K562 (cell line): ENCODE measurements around the gene CACNB2. TPM values are rescaled to one million over a fixed set of nuclear protein-coding genes. Genes with fewer than 3 reads are reported as not detected.

ENCODE experiments used
- ATAC-seq: fragments of 200-7000 bp; cut with Tn5 transposase; 3 replicates; pipeline ENCODE4 v1.9.1; 2020; ENCODE audit warnings: moderate library complexity
- BruUV-seq: library from RNA; stranded (reverse); fragments of 400-500 nt; replicated peaks from 2 replicates; lab custom pipeline; 2021; lab: Mats Ljungman, UMichigan
- CTCF ChIA-PET: fragments of 300-600 bp; formaldehyde crosslinking; extraction: SDS; loops from one replicate; lab custom pipeline; 2021; ENCODE audit warnings: low intra/inter-chr PET ratio; lab: Yijun Ruan, JAX
- POLR2A ChIA-PET: fragments of 300-600, 350-650 bp; sonication (Branson Sonifier 250); formaldehyde crosslinking; extraction: SDS; loops from one replicate; lab custom pipeline; 2021; ENCODE audit warnings: antibody characterized with exemption, inconsistent platforms; lab: Yijun Ruan, JAX
- DNase-seq, 4 experiments: peaks; one replicate each; pipeline versions ENCODE4 v3.0.0 to v3.0.0-alpha.2; 2011 to 2018; ENCODE audit warnings: low spot score in 3 of 4, mixed read lengths in 3 of 4; ENCODE audit errors: extremely low read depth in 1 of 4
- FAIRE-seq: peaks from 2 replicates; lab custom pipeline; 2011; peaks lifted over from hg19 to GRCh38; lab: Jason Lieb, UNC
- H2AFZ ChIP-seq: 2 replicates; pipeline ENCODE4 v1.6.0; 2011; ENCODE audit warnings: low read depth, low read length, control low read depth, inconsistent platforms
- H3K27ac ChIP-seq: fragments of 200-600 bp; 3 replicates; pipeline ENCODE4 v1.8.0; 2011; ENCODE audit warnings: low read depth, mild to moderate bottlenecking, control low read depth, inconsistent platforms, low read length, moderate library complexity, mixed read lengths; ENCODE audit errors: extremely low read depth
- H3K27me3 ChIP-seq, 2 experiments: fragments of 300-600 bp in 1 of 2; 2 replicates in 1 of 2; 3 replicates in 1 of 2; pipeline versions ENCODE4 v1.6.0 to v1.8.0; 2011; ENCODE audit warnings: inconsistent platforms in 2 of 2, low read length in 2 of 2, mild to moderate bottlenecking in 1 of 2, mixed read lengths in 1 of 2, moderate library complexity in 1 of 2; ENCODE audit not compliant: control insufficient read depth in 2 of 2, insufficient read depth in 2 of 2
- H3K36me3 ChIP-seq: fragments of 300-600 bp; 3 replicates; pipeline ENCODE4 v1.8.0; 2011; ENCODE audit warnings: mild to moderate bottlenecking, low read length, inconsistent platforms; ENCODE audit not compliant: control insufficient read depth, insufficient read depth
- H3K4me1 ChIP-seq, 2 experiments: fragments of 200-600 bp in 1 of 2; replicated peaks in 1 of 2; 2 replicates in 1 of 2; 3 replicates in 1 of 2; pipeline versions ENCODE4 v1.5.1 to v1.8.0; 2011; ENCODE audit warnings: inconsistent platforms in 2 of 2, low read length in 2 of 2, mild to moderate bottlenecking in 1 of 2, mixed read lengths in 1 of 2, moderate library complexity in 1 of 2; ENCODE audit not compliant: control insufficient read depth in 2 of 2, insufficient read depth in 2 of 2
- H3K4me2 ChIP-seq: 2 replicates; pipeline ENCODE4 v1.6.1; 2011; ENCODE audit warnings: low read length, control low read depth, inconsistent platforms, mixed read lengths; ENCODE audit not compliant: insufficient read depth
- H3K4me3 ChIP-seq: fragments of 200-600 bp; sonication (generic), shearing (Covaris generic); 2 replicates; pipeline ENCODE4 v1.5.1; 2016; ENCODE audit warnings: control low read depth, inconsistent platforms
- H3K79me2 ChIP-seq: fragments of 200-600 bp; 3 replicates; pipeline ENCODE4 v1.8.0; 2011; ENCODE audit warnings: low read length, inconsistent platforms; ENCODE audit not compliant: control insufficient read depth, insufficient read depth
- H3K9ac ChIP-seq, 2 experiments: 2 replicates each; pipeline versions ENCODE4 v1.6.0 to v1.6.1; 2011; ENCODE audit warnings: low read depth in 2 of 2, low read length in 2 of 2, control low read depth in 1 of 2, inconsistent platforms in 1 of 2, mild to moderate bottlenecking in 1 of 2, mixed read lengths in 1 of 2; ENCODE audit not compliant: insufficient read depth in 1 of 2
- H3K9me1 ChIP-seq: one replicate; pipeline ENCODE4 v1.6.0; 2011; ENCODE audit warnings: inconsistent platforms, mild to moderate bottlenecking, low read length, moderate library complexity; ENCODE audit not compliant: control insufficient read depth, insufficient read depth
- H3K9me3 ChIP-seq: replicated peaks from 2 replicates; pipeline ENCODE4 v1.5.1; 2011; ENCODE audit warnings: low read depth, low read length, inconsistent platforms; ENCODE audit not compliant: control insufficient read depth, insufficient read depth
- H4K20me1 ChIP-seq: replicated peaks from 2 replicates; pipeline ENCODE4 v1.6.1; 2011; ENCODE audit warnings: low read length, inconsistent platforms, mixed read lengths; ENCODE audit not compliant: control insufficient read depth, insufficient read depth
- BACH1 ChIP-seq: fragments of 200-800 bp; sonication (Bioruptor generic); IDR thresholded peaks from 2 replicates; pipeline ENCODE4 v1.6.1; 2016; ENCODE audit warnings: missing genetic modification characterization, missing compliant biosample characterization
- GTF3C2 ChIP-seq: IDR thresholded peaks from 3 replicates; pipeline ENCODE4 v1.6.1; 2011; ENCODE audit warnings: borderline replicate concordance, mild to moderate bottlenecking, moderate library complexity; ENCODE audit not compliant: insufficient read length; ENCODE audit errors: extremely low read depth
- NFYB ChIP-seq: IDR thresholded peaks from 2 replicates; pipeline ENCODE4 v1.6.1; 2011; ENCODE audit warnings: mild to moderate bottlenecking, moderate library complexity; ENCODE audit not compliant: insufficient read length; ENCODE audit errors: extremely low read depth
- NKRF ChIP-seq: fragments of 450-650 bp; IDR thresholded peaks from 2 replicates; pipeline ENCODE4 v1.6.1; 2016; ENCODE audit warnings: borderline replicate concordance
- WGBS: fragments of 100-300 bp; shearing (Covaris generic); methylation state at CpG from one replicate; pipeline ENCODE4 v1.1.6; 2016; ENCODE audit warnings: low coverage, mixed read lengths; ENCODE audit not compliant: insufficient coverage; ENCODE audit errors: missing lambda C conversion rate; 5-methylcytosine and 5-hydroxymethylcytosine counted together
- in situ Hi-C: fragments of 300-500 bp; cut with MboI; formaldehyde crosslinking; loops from 4 replicates; pipeline ENCODE4 v1.15.0; 2018; ENCODE audit warnings: inconsistent platforms, mixed read lengths
- intact Hi-C: fragments of 100-400 bp; cut with micrococcal nuclease; formaldehyde crosslinking; loops from 2 replicates; pipeline ENCODE4 v1.14.2; 2022
- polyA plus RNA-seq, 8 experiments: library from polyadenylated mRNA; depleted of rRNA in 4 of 8; stranded (reverse) in 5 of 8; unstranded in 3 of 8; fragments of >200 nt; fragmentation: Nextera tagmentation in 2 of 8; fragmentation: Illumina TruSeq in 1 of 8; extraction: Ambion mirVana in 2 of 8; extraction: Trizol in 1 of 8; gene quantifications; 2 replicates each; pipeline versions ENCODE4 v1.2.1 to v1.2.3, GENCODE V29; 2011 to 2014; ENCODE audit warnings: inconsistent platforms in 1 of 8, missing spikeins in 1 of 8
- total RNA-seq, 7 experiments: library from RNA; depleted of rRNA in 6 of 7; stranded (reverse); fragments of >200 nt in 6 of 7; fragmentation: Illumina TruSeq in 2 of 7; extraction: Trizol in 2 of 7; gene quantifications; 2 replicates each; pipeline versions ENCODE4 v1.2.1 to v1.2.3, GENCODE V29; 2011 to 2021; ENCODE audit warnings: low replicate concordance in 1 of 7

Gene CACNB2
- total and polyA plus RNA-seq, 9 of the 15 experiments (the other 6 are each of a cell fraction or from before 2014, with no cell fraction given) = 1.8 to 2.2 TPM; not detected in 7

- no peak for TF ChIP-seq NKRF
- TF ChIP-seq GTF3C2 = no peak
- TF ChIP-seq BACH1 (tag) = no peak
- TF ChIP-seq, all 486 proteins: peak for 0
Observed at GRCh38 chr10:18321371-18321770, 181.1 kb downstream of the CACNB2 start (continued).

- Histone ChIP-seq H2AFZ (no peak overlapping the region), H3K4me1 (no peaks in the 10 kb centered on the region), H3K4me3 (no peak overlapping the region), H4K20me1 (no peaks in the 10 kb centered on the region), H3K9me1 (no peaks in the 10 kb centered on the region), H3K4me2 (no peak overlapping the region), H3K27ac (no peak overlapping the region), H3K9me3 (no peaks in the 10 kb centered on the region), H3K79me2 (no peaks in the 10 kb centered on the region), H3K9ac (no peak overlapping the region), H3K36me3 (no peaks in the 10 kb centered on the region), H3K27me3 (no peaks in the 10 kb centered on the region)
- no TSS peak for BruUV-seq
- in situ Hi-C loops = no loop called here
- ATAC-seq (no peak), FAIRE-seq (no peak), DNase-seq (no peak)
- intact Hi-C loops = no loop called here
- ChIA-PET CTCF (no interaction called here), POLR2A (no interaction called here)
- WGBS = 0% methylated on average over 2 of the region's 2 CpGs
- no peak for TF ChIP-seq NFYB
Observed at GRCh38 chr10:18323916-18324315, 183.7 kb downstream of the CACNB2 start.
